Measurements from ENCODE around the gene MYL2.

GRCh38 chr12:110930348-110931314 lies 10.3 kb upstream of the MYL2 start:
- TF ChIP-seq FOXK1 (CRISPR knock-in tag; IDR thresholded peaks at IDR 0.05; ENCODE audit: borderline replicate concordance), result no peak
- no peak for TF ChIP-seq CTCF (IDR thresholded peaks at IDR 0.05 in 2 of 3, conservative IDR thresholded peaks at IDR 0.05 in 1 of 3; ENCODE audit: insufficient read depth in 2 of 3, low read depth in 1 of 3, low read length in 3 of 3)
- 0 out of 2 replicates have a peak, but pooled peaks have one; percentile 25 for TF ChIP-seq NKRF (IDR thresholded peaks at IDR 0.05; ENCODE audit: borderline replicate concordance)
- TF ChIP-seq POLR2A (conservative IDR thresholded peaks at IDR 0.05), result no peak
- no peak for TF ChIP-seq EZH2 (IDR thresholded peaks at IDR 0.05; ENCODE audit: borderline replicate concordance, low read depth, low read length)
- TF ChIP-seq MEF2A (IDR thresholded peaks at IDR 0.05; ENCODE audit: control insufficient read depth, low read depth, low read length), result no peak
- TF ChIP-seq E2F4 (CRISPR knock-in tag; IDR thresholded peaks at IDR 0.05; ENCODE audit: low read depth), result no peak
- TF ChIP-seq LARP7 (IDR thresholded peaks at IDR 0.05), result no peak
- TF ChIP-seq PRDM10 (IDR thresholded peaks at IDR 0.05; ENCODE audit: partially characterized antibody), result no peak
- no peak for TF ChIP-seq ATF1 (CRISPR knock-in tag; IDR thresholded peaks at IDR 0.05)
- TF ChIP-seq ATF1 (tag; IDR thresholded peaks at IDR 0.05), result no peak
- no peak for TF ChIP-seq MCM5 (IDR thresholded peaks at IDR 0.05; ENCODE audit: low read depth)
